H1 (cell line): ENCODE results near the gene ASZ1. TPM values are rescaled to one million over a fixed set of nuclear protein-coding genes. Genes with fewer than 3 reads are reported as not detected.

Source experiments
- CTCF ChIA-PET: fragments of 300-600 bp; sonication (Branson Sonifier 250); formaldehyde crosslinking; loops from one replicate; lab custom pipeline; 2021; ENCODE audit not compliant: partially characterized antibody; lab: Charles Lee
- POLR2A ChIA-PET: fragments of 300-600 bp; sonication (Branson Sonifier 250); formaldehyde crosslinking; loops from one replicate; lab custom pipeline; 2021; ENCODE audit warnings: inconsistent platforms; ENCODE audit not compliant: partially characterized antibody; lab: Charles Lee
- DNase-seq, 2 experiments: peaks; one replicate each; pipeline versions ENCODE4 v3.0.0 to v3.0.0-alpha.2; 2010 to 2022; ENCODE audit warnings: low spot score in 2 of 2, low read depth in 1 of 2, mixed read lengths in 1 of 2
- FAIRE-seq: peaks from 2 replicates; lab custom pipeline; 2011; peaks lifted over from hg19 to GRCh38; lab: Jason Lieb, UNC
- H2AFZ ChIP-seq: 2 replicates; pipeline ENCODE4 v1.8.1; 2012; ENCODE audit warnings: low read length, inconsistent platforms
- H2AK5ac ChIP-seq: 2 replicates; pipeline ENCODE4 v1.6.1; 2013; ENCODE audit warnings: low read depth, low read length
- H2BK120ac ChIP-seq: replicated peaks from 2 replicates; pipeline ENCODE3; 2013; ENCODE audit warnings: low read depth, low read length, inconsistent platforms
- H2BK12ac ChIP-seq: 2 replicates; pipeline ENCODE4 v1.6.1; 2013; ENCODE audit warnings: low read depth, low read length
- H2BK15ac ChIP-seq: 2 replicates; pipeline ENCODE4 v1.6.1; 2013; ENCODE audit warnings: low read length
- H2BK20ac ChIP-seq: 2 replicates; pipeline ENCODE4 v1.6.1; 2013; ENCODE audit warnings: low read length
- H2BK5ac ChIP-seq: 2 replicates; pipeline ENCODE4 v1.6.1; 2013; ENCODE audit warnings: low read depth, low read length
- H3K14ac ChIP-seq: 2 replicates; pipeline ENCODE4 v1.6.1; 2013; ENCODE audit warnings: inconsistent platforms; ENCODE audit not compliant: insufficient read length
- H3K18ac ChIP-seq: 2 replicates; pipeline ENCODE4 v1.6.1; 2013; ENCODE audit warnings: low read length; ENCODE audit errors: extremely low read depth
- H3K23ac ChIP-seq: 2 replicates; pipeline ENCODE4 v1.6.1; 2013; ENCODE audit warnings: inconsistent platforms; ENCODE audit not compliant: insufficient read length
- H3K23me2 ChIP-seq: 2 replicates; pipeline ENCODE4 v1.6.1; 2013; ENCODE audit warnings: low read depth, low read length
- H3K27ac ChIP-seq: 2 replicates; pipeline ENCODE4 v1.6.1; 2011; ENCODE audit warnings: low read depth, low read length, inconsistent platforms
- H3K27me3 ChIP-seq, 4 experiments: replicated peaks in 1 of 4; 1 replicate in 1 of 4; 2 replicates in 3 of 4; pipeline versions ENCODE4 v1.6.1 to v1.8.1; 2011 to 2013; ENCODE audit warnings: low read length in 3 of 4, mild to moderate bottlenecking in 3 of 4, inconsistent platforms in 2 of 4, mixed read lengths in 2 of 4, moderate library complexity in 1 of 4; ENCODE audit not compliant: control insufficient read depth in 3 of 4, insufficient read depth in 3 of 4; ENCODE audit errors: extremely low read depth in 1 of 4
- H3K36me3 ChIP-seq, 4 experiments: 2 replicates each; pipeline versions ENCODE4 v1.6.1 to v1.8.1; 2011 to 2013; ENCODE audit warnings: mild to moderate bottlenecking in 4 of 4, low read length in 3 of 4, moderate library complexity in 2 of 4, control low read depth in 1 of 4, inconsistent platforms in 1 of 4; ENCODE audit not compliant: insufficient read depth in 4 of 4, control insufficient read depth in 2 of 4
- H3K4ac ChIP-seq: replicated peaks from 2 replicates; pipeline ENCODE3; 2013; ENCODE audit warnings: low read length, low read depth, mixed read lengths, inconsistent platforms; ENCODE audit not compliant: insufficient read length
- H3K4me1 ChIP-seq, 4 experiments: replicated peaks in 1 of 4; 1 replicate in 1 of 4; 2 replicates in 3 of 4; pipeline versions ENCODE4 v1.6.1 to v1.8.1; 2011 to 2013; ENCODE audit warnings: low read length in 3 of 4, inconsistent platforms in 2 of 4, mixed read lengths in 1 of 4; ENCODE audit not compliant: insufficient read depth in 4 of 4, control insufficient read depth in 3 of 4
- H3K4me2 ChIP-seq, 2 experiments: 2 replicates each; pipeline versions ENCODE4 v1.6.1 to v1.8.1; 2011 to 2013; ENCODE audit warnings: low read depth in 2 of 2, low read length in 2 of 2, control low read depth in 1 of 2, inconsistent platforms in 1 of 2, mild to moderate bottlenecking in 1 of 2; ENCODE audit not compliant: insufficient read depth in 1 of 2
- H3K4me3 ChIP-seq, 4 experiments: fragments of 200-600, 300-600 bp in 1 of 4; sonication (generic), shearing (Covaris generic), sonication (Bioruptor Twin) in 1 of 4; 2 replicates each; pipeline versions ENCODE4 v1.5.1 to v1.8.1; 2011 to 2016; ENCODE audit warnings: low read length in 4 of 4, low read depth in 3 of 4, control low read depth in 2 of 4, inconsistent platforms in 2 of 4, mild to moderate bottlenecking in 2 of 4, mixed read lengths in 1 of 4, moderate library complexity in 1 of 4; ENCODE audit not compliant: insufficient read depth in 2 of 4; ENCODE audit errors: extremely low read depth in 1 of 4
- H3K56ac ChIP-seq: replicated peaks from 2 replicates; pipeline ENCODE3; 2013; ENCODE audit warnings: low read depth, mild to moderate bottlenecking, mixed read lengths, low read length, inconsistent platforms; ENCODE audit not compliant: insufficient read length
- H3K79me1 ChIP-seq: 2 replicates; pipeline ENCODE4 v1.6.1; 2013; ENCODE audit warnings: low read depth, low read length, control low read depth
- H3K79me2 ChIP-seq, 2 experiments: 2 replicates each; pipeline versions ENCODE4 v1.6.1 to v1.8.1; 2012 to 2013; ENCODE audit warnings: low read length in 2 of 2, mild to moderate bottlenecking in 2 of 2, inconsistent platforms in 1 of 2; ENCODE audit not compliant: insufficient read depth in 2 of 2, control insufficient read depth in 1 of 2
- H3K9ac ChIP-seq, 4 experiments: replicated peaks in 1 of 4; 1 replicate in 1 of 4; 2 replicates in 3 of 4; pipeline versions ENCODE4 v1.6.1 to v1.8.1; 2011 to 2013; ENCODE audit warnings: low read depth in 3 of 4, low read length in 3 of 4, control low read depth in 2 of 4, mild to moderate bottlenecking in 2 of 4, moderate library complexity in 2 of 4, inconsistent platforms in 1 of 4; ENCODE audit errors: extremely low read depth in 1 of 4
- H3K9me3 ChIP-seq, 2 experiments: 2 replicates each; pipeline versions ENCODE4 v1.6.1 to v1.8.1; 2012 to 2013; ENCODE audit warnings: mild to moderate bottlenecking in 2 of 2, moderate library complexity in 2 of 2, control low read depth in 1 of 2, inconsistent platforms in 1 of 2, low read depth in 1 of 2, low read length in 1 of 2, mixed read lengths in 1 of 2; ENCODE audit not compliant: insufficient read depth in 2 of 2
- H4K20me1 ChIP-seq, 2 experiments: replicated peaks in 1 of 2; 2 replicates each; pipeline versions ENCODE3 to v1.8.1; 2011 to 2013; ENCODE audit warnings: inconsistent platforms in 2 of 2, low read length in 2 of 2, mild to moderate bottlenecking in 1 of 2; ENCODE audit not compliant: insufficient read depth in 2 of 2, control insufficient read depth in 1 of 2
- H4K5ac ChIP-seq: 2 replicates; pipeline ENCODE4 v1.6.1; 2013; ENCODE audit warnings: low read length, low read depth, mixed read lengths, inconsistent platforms; ENCODE audit not compliant: insufficient read length
- H4K8ac ChIP-seq: 2 replicates; pipeline ENCODE4 v1.8.0; 2013; ENCODE audit warnings: mild to moderate bottlenecking, moderate library complexity, low read length, inconsistent platforms; ENCODE audit not compliant: insufficient read depth; ENCODE audit errors: extremely low read depth
- H4K91ac ChIP-seq: replicated peaks from 2 replicates; pipeline ENCODE3; 2013; ENCODE audit warnings: low read length, mixed read lengths, inconsistent platforms; ENCODE audit not compliant: insufficient read length
- CREB1 ChIP-seq: IDR thresholded peaks from 2 replicates; pipeline ENCODE4 v1.6.1; 2012; ENCODE audit warnings: inconsistent platforms
- CTBP2 ChIP-seq: IDR thresholded peaks from 2 replicates; pipeline ENCODE4 v1.7.0; 2011; ENCODE audit warnings: borderline replicate concordance, mild to moderate bottlenecking, moderate library complexity, mixed read lengths, low read length; ENCODE audit not compliant: insufficient read depth, insufficient read length
- GTF2F1 ChIP-seq: IDR thresholded peaks from 2 replicates; pipeline ENCODE4 v1.6.1; 2012; ENCODE audit warnings: low read depth, low read length, improper control_type of control experiment, borderline replicate concordance
- HDAC6 ChIP-seq: IDR thresholded peaks from one replicate; pipeline ENCODE4 v1.7.1; 2012; ENCODE audit warnings: low read depth, mild to moderate bottlenecking, inconsistent platforms, low read length, moderate library complexity
- JUN ChIP-seq: IDR thresholded peaks from 2 replicates; pipeline ENCODE4 v1.6.1; 2011; ENCODE audit warnings: low read depth, mild to moderate bottlenecking, improper control_type of control experiment, low read length
- JUND ChIP-seq: IDR thresholded peaks from 2 replicates; pipeline ENCODE4 v1.6.1; 2011; ENCODE audit warnings: mild to moderate bottlenecking, improper control_type of control experiment, low read length
- KDM5A ChIP-seq: fragments of 200-600 bp; IDR thresholded peaks from 2 replicates; pipeline ENCODE4 v1.7.1; 2012; ENCODE audit warnings: mild to moderate bottlenecking, low read length, inconsistent platforms, mixed read lengths
- SIRT6 ChIP-seq: IDR thresholded peaks from one replicate; pipeline ENCODE4 v1.7.1; 2012; ENCODE audit warnings: low read length, inconsistent platforms
- SIX5 ChIP-seq: IDR thresholded peaks from 2 replicates; pipeline ENCODE4 v1.6.1; 2011; ENCODE audit warnings: mild to moderate bottlenecking, low read depth, low read length
- SP4 ChIP-seq: IDR thresholded peaks from 2 replicates; pipeline ENCODE4 v1.6.1; 2012; ENCODE audit warnings: low read length, inconsistent platforms
- SUZ12 ChIP-seq: fragments of 200-600 bp; sonication (generic); IDR thresholded peaks from 2 replicates; pipeline ENCODE4 v1.6.1; 2012; ENCODE audit warnings: mild to moderate bottlenecking, inconsistent platforms, low read length, moderate library complexity, mixed read lengths
- TBP ChIP-seq: IDR thresholded peaks from 2 replicates; pipeline ENCODE4 v1.6.1; 2011; ENCODE audit warnings: low read depth, low read length, improper control_type of control experiment
- YY1 ChIP-seq: IDR thresholded peaks from 2 replicates; pipeline ENCODE4 v1.6.1; 2011; ENCODE audit warnings: low read depth, mild to moderate bottlenecking, low read length
- WGBS, 2 experiments: shearing (Covaris generic) in 1 of 2; methylation state at CpG; one replicate each; pipeline versions ENCODE4 v1.1.6 to v1.1.7; 2013 to 2015; ENCODE audit warnings: low lambda C conversion rate in 2 of 2, mixed read lengths in 2 of 2, inconsistent platforms in 1 of 2, low coverage in 1 of 2, missing lambda C conversion rate in 1 of 2; ENCODE audit not compliant: insufficient replicate concordance in 2 of 2, insufficient coverage in 1 of 2, insufficient read length in 1 of 2; ENCODE audit errors: extremely low coverage in 1 of 2, missing lambda C conversion rate in 1 of 2; 5-methylcytosine and 5-hydroxymethylcytosine counted together
- polyA plus RNA-seq, 7 experiments: library from polyadenylated mRNA; depleted of rRNA in 3 of 7; stranded (reverse) in 5 of 7; unstranded in 2 of 7; fragments of >200 nt in 5 of 7; fragments of 200-250 nt in 2 of 7; gene quantifications; 1 replicate in 5 of 7; 2 replicates in 1 of 7; 4 replicates in 1 of 7; pipeline versions ENCODE4 v1.2.1 to v1.2.3, GENCODE V29; 2011 to 2013; ENCODE audit warnings: missing spikeins in 2 of 7, mixed read lengths in 2 of 7
- total RNA-seq: library from RNA; stranded (reverse); fragmentation: NEBNext Ultra II Directional; extraction: Animal tissue kit (Norgen Biotek cat#: 25700); gene quantifications from 2 replicates; pipeline ENCODE4 v1.2.1, GENCODE V29; 2021

ASZ1 gene
- total and polyA plus RNA-seq, 2 of the 8 experiments (the other 6 are each of a cell fraction or from before 2014, with no cell fraction given) = not detected

DNA sequence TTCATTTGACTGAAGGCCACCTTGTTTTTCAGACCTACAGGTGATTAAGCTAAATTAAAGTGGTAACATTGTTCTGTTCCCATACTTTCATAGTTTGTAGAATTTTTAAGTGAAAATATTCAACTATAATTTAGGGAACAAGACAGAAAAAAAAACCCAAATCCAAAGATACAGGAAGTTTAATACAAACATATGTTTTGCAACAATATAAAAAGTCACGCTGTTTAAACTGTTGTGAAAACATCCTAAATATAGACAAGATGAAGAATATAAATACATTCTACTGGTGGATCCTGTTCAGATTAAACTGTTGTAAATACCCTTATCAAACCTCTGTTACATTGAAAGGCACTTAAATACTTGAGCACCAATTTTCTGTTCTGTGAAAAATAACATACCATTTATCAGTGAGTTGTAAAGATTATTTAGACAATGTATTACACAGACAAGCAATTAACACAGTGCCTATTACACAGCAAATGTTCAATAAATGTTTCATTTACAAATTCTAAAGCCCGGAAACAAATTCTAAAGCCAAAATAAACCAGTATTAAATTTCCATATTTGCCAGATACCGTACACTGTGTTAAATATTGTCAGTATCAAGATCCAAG lies 14.2 kb downstream of the ASZ1 start:
- Histone ChIP-seq H3K79me1 (no peaks in the 10 kb centered on the region), H3K9me3 (no peaks in the 10 kb centered on the region), H4K8ac (no peak overlapping the region), H3K79me2 (no peaks in the 10 kb centered on the region), H2BK5ac (no peak overlapping the region), H3K4me1 (no peaks in the 10 kb centered on the region), H3K23ac (no peak overlapping the region), H3K4me2 (no peak overlapping the region), H3K27ac (no peak overlapping the region), H3K36me3 (no peaks in the 10 kb centered on the region), H3K27me3 (no peaks in the 10 kb centered on the region), H4K91ac (no peak overlapping the region), H3K4ac (no peak overlapping the region), H2AK5ac (no peak overlapping the region), H2BK120ac (no peak overlapping the region), H4K5ac (no peak overlapping the region), H3K23me2 (no peaks in the 10 kb centered on the region), H2BK20ac (no peak overlapping the region), H2BK12ac (no peak overlapping the region), H3K14ac (no peak overlapping the region), H2BK15ac (no peak overlapping the region), H4K20me1 (no peaks in the 10 kb centered on the region), H3K18ac (no peak overlapping the region), H2AFZ (no peak overlapping the region), H3K4me3 (no peak overlapping the region), H3K56ac (no peak overlapping the region), H3K9ac (no peak overlapping the region)
- no peak for TF ChIP-seq SP4
- TF ChIP-seq KDM5A = no peak
- no peak for TF ChIP-seq SIX5
- TF ChIP-seq CTBP2 = no peak
- no peak for TF ChIP-seq SIRT6
- TF ChIP-seq JUN = no peak
- no peak for TF ChIP-seq JUND
- TF ChIP-seq SUZ12 = no peak
- no peak for TF ChIP-seq YY1
- TF ChIP-seq HDAC6 = no peak
- no peak for TF ChIP-seq GTF2F1
- TF ChIP-seq CREB1 = no peak
- TF ChIP-seq TBP = no peak
- FAIRE-seq (no peak), DNase-seq (no peak)
- ChIA-PET POLR2A (no interaction called here), CTCF (interaction anchor here (1.2 kb wide), 1 partner anchor 12 kb away, joined by 4 read pairs; no protein-coding TSS in a partner anchor)
- 87% methylated on average over 3 of the region's 3 CpGs; no CpG with 5 or more reads in 1 of the 2 experiments for WGBS, 2 experiments
